ENCODE data around the gene UNC119B.

UNC119B gene

GRCh38 chr12:120760349-120761254, 50.3 kb downstream of the UNC119B start:
- Histone ChIP-seq H2BK15ac (ENCODE audit: low read length) (no peak overlapping the region), H2BK120ac (ENCODE audit: low read depth, low read length) (no peak overlapping the region), H3K4me2 (ENCODE audit: insufficient read depth, low read length, poor library complexity, severe bottlenecking) (no peak overlapping the region), H2AK5ac (ENCODE audit: low read depth, low read length) (no peak overlapping the region), H3K4ac (ENCODE audit: low read length) (no peak overlapping the region), H3K14ac (ENCODE audit: low read length) (no peak overlapping the region), H3K36me3 (replicated peaks in 1 of 2; ENCODE audit: control insufficient read depth in 2 of 2, insufficient read depth in 2 of 2, low read length in 2 of 2) (peaks cover 8 to 59% of the 10 kb centered on the region in 2 donors), H3K4me1 (ENCODE audit: control insufficient read depth in 2 of 2, insufficient read depth in 1 of 2, low read depth in 1 of 2, low read length in 2 of 2) (peaks cover 5 to 9% of the 10 kb centered on the region in 2 donors), H3K4me3 (ENCODE audit: low read length in 2 of 2) (no peak overlapping the region), H4K8ac (ENCODE audit: low read depth, low read length) (no peak overlapping the region), H3K27me3 (ENCODE audit: control insufficient read depth in 3 of 3, insufficient read depth in 3 of 3, low read depth in 1 of 3, low read length in 3 of 3) (no peaks in the 10 kb centered on the region), H3K23ac (ENCODE audit: low read depth, low read length, poor library complexity) (peak overlapping the region; percentile 32), H2BK5ac (ENCODE audit: low read length) (peak overlapping the region; percentile 2), H3K9ac (ENCODE audit: low read depth, low read length, poor library complexity) (no peak overlapping the region), H3K79me1 (ENCODE audit: low read depth, low read length) (no peaks in the 10 kb centered on the region), H4K91ac (ENCODE audit: low read depth, low read length, poor library complexity) (no peak overlapping the region), H3K18ac (ENCODE audit: low read length) (no peak overlapping the region), H3K9me3 (replicated peaks in 1 of 2; ENCODE audit: control insufficient read depth in 2 of 2, insufficient read depth in 1 of 2, low read depth in 1 of 2, low read length in 2 of 2) (no peaks in the 10 kb centered on the region), H2BK12ac (ENCODE audit: low read length) (no peak overlapping the region), H2AFZ (ENCODE audit: low read length) (no peak overlapping the region), H3K27ac (replicated peaks; ENCODE audit: low read length) (no peak overlapping the region)
- WGBS, 2 donors (ENCODE audit: extremely low coverage in 2 of 2, insufficient read length in 2 of 2, insufficient replicate concordance in 1 of 2), result no CpG with 5 or more reads among the region's 21 CpGs
- DNase-seq (ENCODE audit: low spot score), result no peak

- Histone ChIP-seq H3K4me2 (ENCODE audit: insufficient read depth, low read length, poor library complexity, severe bottlenecking) (no peak overlapping the region), H2BK120ac (ENCODE audit: low read depth, low read length) (no peak overlapping the region), H3K27ac (replicated peaks; ENCODE audit: low read length) (no peak overlapping the region), H4K8ac (ENCODE audit: low read depth, low read length) (no peak overlapping the region), H2AK5ac (ENCODE audit: low read depth, low read length) (no peak overlapping the region), H3K4ac (ENCODE audit: low read length) (no peak overlapping the region), H2BK15ac (ENCODE audit: low read length) (no peak overlapping the region), H3K9ac (ENCODE audit: low read depth, low read length, poor library complexity) (no peak overlapping the region), H3K4me1 (ENCODE audit: control insufficient read depth in 2 of 2, insufficient read depth in 1 of 2, low read depth in 1 of 2, low read length in 2 of 2) (peaks cover 5 to 9% of the 10 kb centered on the region in 2 donors), H3K14ac (ENCODE audit: low read length) (no peak overlapping the region), H3K23ac (ENCODE audit: low read depth, low read length, poor library complexity) (no peak overlapping the region), H3K18ac (ENCODE audit: low read length) (no peak overlapping the region), H3K36me3 (replicated peaks in 1 of 2; ENCODE audit: control insufficient read depth in 2 of 2, insufficient read depth in 2 of 2, low read length in 2 of 2) (peaks cover 16 to 68% of the 10 kb centered on the region in 2 donors), H2BK12ac (ENCODE audit: low read length) (no peak overlapping the region), H3K27me3 (ENCODE audit: control insufficient read depth in 3 of 3, insufficient read depth in 3 of 3, low read depth in 1 of 3, low read length in 3 of 3) (no peaks in the 10 kb centered on the region), H3K4me3 (ENCODE audit: low read length in 2 of 2) (no peak overlapping the region), H3K79me1 (ENCODE audit: low read depth, low read length) (no peaks in the 10 kb centered on the region), H2BK5ac (ENCODE audit: low read length) (no peak overlapping the region), H4K91ac (ENCODE audit: low read depth, low read length, poor library complexity) (no peak overlapping the region), H3K9me3 (replicated peaks in 1 of 2; ENCODE audit: control insufficient read depth in 2 of 2, insufficient read depth in 1 of 2, low read depth in 1 of 2, low read length in 2 of 2) (no peaks in the 10 kb centered on the region), H2AFZ (ENCODE audit: low read length) (no peak overlapping the region)
- no CpG with 5 or more reads among the region's 9 CpGs for WGBS, 2 donors (ENCODE audit: extremely low coverage in 2 of 2, insufficient read length in 2 of 2, insufficient replicate concordance in 1 of 2)
- no peak for DNase-seq (ENCODE audit: low spot score)
These were observed 51.3 kb downstream of the UNC119B start for GRCh38 chr12:120761519-120761934.

GRCh38 chr12:120762086-120762485, 51.8 kb downstream of the UNC119B start:
- Histone ChIP-seq H3K4me1 (ENCODE audit: control insufficient read depth in 2 of 2, insufficient read depth in 1 of 2, low read depth in 1 of 2, low read length in 2 of 2) (peaks cover 5 to 9% of the 10 kb centered on the region in 2 donors), H3K18ac (ENCODE audit: low read length) (no peak overlapping the region), H3K14ac (ENCODE audit: low read length) (no peak overlapping the region), H2BK15ac (ENCODE audit: low read length) (no peak overlapping the region), H2BK12ac (ENCODE audit: low read length) (no peak overlapping the region), H3K27ac (replicated peaks; ENCODE audit: low read length) (no peak overlapping the region), H2AFZ (ENCODE audit: low read length) (no peak overlapping the region), H3K36me3 (replicated peaks in 1 of 2; ENCODE audit: control insufficient read depth in 2 of 2, insufficient read depth in 2 of 2, low read length in 2 of 2) (peaks cover 22 to 73% of the 10 kb centered on the region in 2 donors), H3K4me3 (ENCODE audit: low read length in 2 of 2) (no peak overlapping the region), H4K8ac (ENCODE audit: low read depth, low read length) (no peak overlapping the region), H2AK5ac (ENCODE audit: low read depth, low read length) (no peak overlapping the region), H3K4me2 (ENCODE audit: insufficient read depth, low read length, poor library complexity, severe bottlenecking) (no peak overlapping the region), H3K9me3 (replicated peaks in 1 of 2; ENCODE audit: control insufficient read depth in 2 of 2, insufficient read depth in 1 of 2, low read depth in 1 of 2, low read length in 2 of 2) (no peaks in the 10 kb centered on the region), H3K79me1 (ENCODE audit: low read depth, low read length) (no peaks in the 10 kb centered on the region), H2BK5ac (ENCODE audit: low read length) (no peak overlapping the region), H3K4ac (ENCODE audit: low read length) (no peak overlapping the region), H2BK120ac (ENCODE audit: low read depth, low read length) (no peak overlapping the region), H4K91ac (ENCODE audit: low read depth, low read length, poor library complexity) (no peak overlapping the region), H3K27me3 (ENCODE audit: control insufficient read depth in 3 of 3, insufficient read depth in 3 of 3, low read depth in 1 of 3, low read length in 3 of 3) (no peaks in the 10 kb centered on the region), H3K9ac (ENCODE audit: low read depth, low read length, poor library complexity) (no peak overlapping the region), H3K23ac (ENCODE audit: low read depth, low read length, poor library complexity) (no peak overlapping the region)
- no peak for DNase-seq (ENCODE audit: low spot score)
- WGBS, 2 donors (ENCODE audit: extremely low coverage in 2 of 2, insufficient read length in 2 of 2, insufficient replicate concordance in 1 of 2), result no CpG with 5 or more reads among the region's 6 CpGs

- no CpG with 5 or more reads among the region's 3 CpGs for WGBS, 2 donors (ENCODE audit: extremely low coverage in 2 of 2, insufficient read length in 2 of 2, insufficient replicate concordance in 1 of 2)
- no peak overlapping the region for H4K8ac ChIP-seq (ENCODE audit: low read depth, low read length)
- no peak overlapping the region for H2BK120ac ChIP-seq (ENCODE audit: low read depth, low read length)
- no peak overlapping the region for H4K91ac ChIP-seq (ENCODE audit: low read depth, low read length, poor library complexity)
- H2BK5ac ChIP-seq (ENCODE audit: low read length), result peak overlapping the region; percentile 10
- H2AFZ ChIP-seq (ENCODE audit: low read length), result no peak overlapping the region
- no peaks in the 10 kb centered on the region for H3K79me1 ChIP-seq (ENCODE audit: low read depth, low read length)
- no peak overlapping the region for H3K14ac ChIP-seq (ENCODE audit: low read length)
- H3K4me3 ChIP-seq (ENCODE audit: low read length in 2 of 2), result peak overlapping the region in 1 of 2 donors; percentile 26
- H3K36me3 ChIP-seq (replicated peaks in 1 of 2; ENCODE audit: control insufficient read depth in 2 of 2, insufficient read depth in 2 of 2, low read length in 2 of 2), result peaks cover 27 to 85% of the 10 kb centered on the region in 2 donors
- H3K9ac ChIP-seq (ENCODE audit: low read depth, low read length, poor library complexity), result no peak overlapping the region
- no peak overlapping the region for H3K4me2 ChIP-seq (ENCODE audit: insufficient read depth, low read length, poor library complexity, severe bottlenecking)
- no peaks in the 10 kb centered on the region for H3K27me3 ChIP-seq (ENCODE audit: control insufficient read depth in 3 of 3, insufficient read depth in 3 of 3, low read depth in 1 of 3, low read length in 3 of 3)
- DNase-seq (ENCODE audit: low spot score), result no peak
- H2BK15ac ChIP-seq (ENCODE audit: low read length), result no peak overlapping the region
- no peak overlapping the region for H3K18ac ChIP-seq (ENCODE audit: low read length)
- H2AK5ac ChIP-seq (ENCODE audit: low read depth, low read length), result no peak overlapping the region
- peaks cover 5 to 9% of the 10 kb centered on the region in 2 donors for H3K4me1 ChIP-seq (ENCODE audit: control insufficient read depth in 2 of 2, insufficient read depth in 1 of 2, low read depth in 1 of 2, low read length in 2 of 2)
- H3K27ac ChIP-seq (replicated peaks; ENCODE audit: low read length), result no peak overlapping the region
- H3K23ac ChIP-seq (ENCODE audit: low read depth, low read length, poor library complexity), result no peak overlapping the region
- no peak overlapping the region for H2BK12ac ChIP-seq (ENCODE audit: low read length)
- H3K9me3 ChIP-seq (replicated peaks in 1 of 2; ENCODE audit: control insufficient read depth in 2 of 2, insufficient read depth in 1 of 2, low read depth in 1 of 2, low read length in 2 of 2), result peaks cover 0 to 5% of the 10 kb centered on the region in 2 donors
- no peak overlapping the region for H3K4ac ChIP-seq (ENCODE audit: low read length)
These were observed 53.0 kb downstream of the UNC119B start for GRCh38 chr12:120763250-120763649.

Measured in neuronal stem cell (in vitro differentiated cells).